ENCODE results near the gene RASSF3.

The RASSF3 gene

GRCh38 chr12:64672925-64673409 is 62.7 kb downstream of the RASSF3 start:
- TF ChIP-seq, protein P1, sequence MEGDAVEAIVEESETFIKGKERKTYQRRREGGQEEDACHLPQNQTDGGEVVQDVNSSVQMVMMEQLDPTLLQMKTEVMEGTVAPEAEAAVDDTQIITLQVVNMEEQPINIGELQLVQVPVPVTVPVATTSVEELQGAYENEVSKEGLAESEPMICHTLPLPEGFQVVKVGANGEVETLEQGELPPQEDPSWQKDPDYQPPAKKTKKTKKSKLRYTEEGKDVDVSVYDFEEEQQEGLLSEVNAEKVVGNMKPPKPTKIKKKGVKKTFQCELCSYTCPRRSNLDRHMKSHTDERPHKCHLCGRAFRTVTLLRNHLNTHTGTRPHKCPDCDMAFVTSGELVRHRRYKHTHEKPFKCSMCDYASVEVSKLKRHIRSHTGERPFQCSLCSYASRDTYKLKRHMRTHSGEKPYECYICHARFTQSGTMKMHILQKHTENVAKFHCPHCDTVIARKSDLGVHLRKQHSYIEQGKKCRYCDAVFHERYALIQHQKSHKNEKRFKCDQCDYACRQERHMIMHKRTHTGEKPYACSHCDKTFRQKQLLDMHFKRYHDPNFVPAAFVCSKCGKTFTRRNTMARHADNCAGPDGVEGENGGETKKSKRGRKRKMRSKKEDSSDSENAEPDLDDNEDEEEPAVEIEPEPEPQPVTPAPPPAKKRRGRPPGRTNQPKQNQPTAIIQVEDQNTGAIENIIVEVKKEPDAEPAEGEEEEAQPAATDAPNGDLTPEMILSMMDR (IDR thresholded peaks at IDR 0.05; ENCODE audit: unreplicated experiment in 3 of 3): no peak
- H3K9me3 Mint-ChIP-seq: no peaks in the 10 kb centered on the region
- H3K27ac Mint-ChIP-seq: peak overlapping the region; percentile 71 to 80 (median 77)
- peaks cover 10% of the 10 kb centered on the region for H3K27me3 Mint-ChIP-seq (ENCODE audit: low read depth)
- H3K36me3 Mint-ChIP-seq (ENCODE audit: low read depth): no peaks in the 10 kb centered on the region
- H3K4me1 Mint-ChIP-seq: peaks cover 67% of the 10 kb centered on the region
- H3K4me3 Mint-ChIP-seq: peak overlapping the region in 2 of 3 experiments; percentile 10 to 42

- Mint-ChIP-seq H3K4me3 (no peak overlapping the region), H3K4me1 (peaks cover 65% of the 10 kb centered on the region), H3K27me3 (ENCODE audit: low read depth) (peaks cover 10% of the 10 kb centered on the region), H3K9me3 (no peaks in the 10 kb centered on the region), H3K36me3 (ENCODE audit: low read depth) (no peaks in the 10 kb centered on the region), H3K27ac (peak overlapping the region; percentile 71 to 80 (median 77))
- TF ChIP-seq, protein P1 (IDR thresholded peaks at IDR 0.05; ENCODE audit: unreplicated experiment in 3 of 3): no peak
These were observed 63.3 kb downstream of the RASSF3 start for GRCh38 chr12:64673490-64674169.

DNA sequence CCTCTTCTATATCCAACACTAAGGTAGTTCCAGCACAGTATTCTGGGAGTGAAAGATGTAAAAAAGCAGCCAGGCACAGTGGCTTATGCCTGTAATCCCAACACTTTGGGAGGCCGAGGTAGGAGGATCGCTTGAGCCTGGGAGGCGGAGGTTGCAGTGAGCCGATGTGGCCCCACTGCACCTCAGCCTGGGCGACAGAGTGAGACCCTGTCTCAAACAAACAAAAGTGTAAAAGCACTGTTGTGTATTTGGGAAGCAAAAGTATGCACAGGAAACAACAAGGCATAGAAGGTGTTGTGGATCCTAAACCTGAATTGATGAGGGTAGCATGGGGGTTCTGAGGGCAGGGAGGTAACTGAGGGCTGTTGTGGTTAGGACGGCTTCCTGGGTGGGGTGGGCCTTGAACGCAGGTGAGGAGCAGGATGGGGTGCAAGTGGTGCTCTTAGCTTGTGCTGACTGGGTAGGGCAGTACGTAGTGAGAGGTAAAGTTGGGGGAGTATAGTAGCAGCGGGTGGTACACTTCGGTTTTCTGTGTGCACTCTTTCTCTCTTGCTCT is 64.2 kb downstream of the RASSF3 start:
- Mint-ChIP-seq H3K27ac (peak overlapping the region in 2 of 3 experiments; percentile 71 to 77), H3K4me3 (no peak overlapping the region), H3K9me3 (no peaks in the 10 kb centered on the region), H3K27me3 (ENCODE audit: low read depth) (peaks cover 12% of the 10 kb centered on the region), H3K4me1 (peaks cover 59% of the 10 kb centered on the region), H3K36me3 (ENCODE audit: low read depth) (no peaks in the 10 kb centered on the region)
- TF ChIP-seq, protein P1 (IDR thresholded peaks at IDR 0.05; ENCODE audit: unreplicated experiment in 3 of 3): no peak

DNA sequence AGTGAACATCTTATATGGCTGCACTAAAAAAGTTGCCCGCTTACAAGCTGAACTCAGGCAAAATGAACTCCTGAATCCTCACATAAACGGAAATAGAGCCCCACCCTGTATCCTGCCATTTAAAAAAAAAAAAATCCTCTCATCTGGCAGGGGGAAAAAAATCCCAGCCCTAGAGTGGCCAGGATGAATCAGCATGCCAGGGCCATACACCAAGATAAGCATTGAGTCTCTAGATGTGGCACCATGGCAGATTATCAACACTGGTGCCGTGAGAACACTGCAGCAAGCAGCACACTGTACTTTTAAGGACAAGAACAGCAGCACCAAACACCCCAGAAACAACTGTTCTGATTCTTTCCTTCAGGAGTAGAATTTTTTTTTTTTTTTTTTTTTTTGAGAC is 65.5 kb downstream of the RASSF3 start:
- no peak overlapping the region for H3K4me3 Mint-ChIP-seq
- TF ChIP-seq, protein P1 (IDR thresholded peaks at IDR 0.05; ENCODE audit: unreplicated experiment in 3 of 3): no peak
- H3K36me3 Mint-ChIP-seq (ENCODE audit: low read depth): no peaks in the 10 kb centered on the region
- peaks cover 54% of the 10 kb centered on the region for H3K4me1 Mint-ChIP-seq
- H3K9me3 Mint-ChIP-seq: no peaks in the 10 kb centered on the region
- peak overlapping the region in 1 of 3 experiments; percentile 31 for H3K27ac Mint-ChIP-seq
- peaks cover 13% of the 10 kb centered on the region for H3K27me3 Mint-ChIP-seq (ENCODE audit: low read depth)

GRCh38 chr12:64678248-64678647 is 68.0 kb downstream of the RASSF3 start:
- Mint-ChIP-seq H3K27me3 (ENCODE audit: low read depth) (peaks cover 8% of the 10 kb centered on the region), H3K4me1 (peaks cover 54% of the 10 kb centered on the region), H3K27ac (no peak overlapping the region)

More at GRCh38 chr12:64678248-64678647, 68.0 kb downstream of the RASSF3 start:
- TF ChIP-seq, protein P1 (IDR thresholded peaks at IDR 0.05; ENCODE audit: unreplicated experiment in 3 of 3): no peak
- no peak overlapping the region for H3K4me3 Mint-ChIP-seq
- H3K9me3 Mint-ChIP-seq: no peaks in the 10 kb centered on the region
- no peaks in the 10 kb centered on the region for H3K36me3 Mint-ChIP-seq (ENCODE audit: low read depth)
